ENCODE results near the gene CYP4F2. TPM values are rescaled to one million over a fixed set of nuclear protein-coding genes. Genes with fewer than 3 reads are reported as not detected.

Gene CYP4F2
- total and polyA plus RNA-seq, 9 of the 15 experiments (the other 6 are each of a cell fraction or from before 2014, with no cell fraction given), result 0.10 to 0.56 (median 0.32) TPM; not detected in 2

GRCh38 chr19:15869109-15869555, 28.7 kb downstream of the CYP4F2 start (continued):
- TF ChIP-seq REST (IDR thresholded peaks at IDR 0.05; ENCODE audit: borderline replicate concordance), result peak; percentile 89
- TF ChIP-seq REST (CRISPR knock-in tag; IDR thresholded peaks at IDR 0.05; ENCODE audit: low read depth), result 0 out of 2 replicates have a peak, but pooled peaks have one; percentile 62
- peak; percentile 36 for TF ChIP-seq ZFX (CRISPR knock-in tag; IDR thresholded peaks at IDR 0.05)
- no peak for TF ChIP-seq NEUROD1 (IDR thresholded peaks at IDR 0.05; ENCODE audit: borderline replicate concordance, low read depth, low read length, partially characterized antibody)
- TF ChIP-seq ZNF134 (CRISPR knock-in tag; conservative IDR thresholded peaks at IDR 0.05), result no peak
- no peak for TF ChIP-seq JUN (IDR thresholded peaks at IDR 0.05; ENCODE audit: borderline replicate concordance, low read depth, low read length)
- TF ChIP-seq JUN (CRISPR knock-in tag; IDR thresholded peaks at IDR 0.05; ENCODE audit: borderline replicate concordance), result no peak
- no peak for TF ChIP-seq RBM15 (IDR thresholded peaks at IDR 0.05; ENCODE audit: insufficient read depth, low read length)
- no peak for TF ChIP-seq NFRKB (IDR thresholded peaks at IDR 0.05; ENCODE audit: low read depth)
- no peak for TF ChIP-seq RHOXF2B (CRISPR knock-in tag; conservative IDR thresholded peaks at IDR 0.05)
- peak; percentile 86 to 93 for TF ChIP-seq RAD21 (CRISPR knock-in tag; conservative IDR thresholded peaks at IDR 0.05 in 1 of 2, IDR thresholded peaks at IDR 0.05 in 1 of 2)
- TF ChIP-seq GTF2B (IDR thresholded peaks at IDR 0.05; ENCODE audit: extremely low read depth, insufficient read length), result no peak
- no peak; the same call in 1 of the 2 replicates for TF ChIP-seq ZEB2 (IDR thresholded peaks at IDR 0.05)
- no peak for TF ChIP-seq SAP30 (IDR thresholded peaks at IDR 0.05; ENCODE audit: borderline replicate concordance, insufficient read depth, low read depth, low read length, poor library complexity, severe bottlenecking)
- no peak for TF ChIP-seq FOXK2 (conservative IDR thresholded peaks at IDR 0.05 in 1 of 2, IDR thresholded peaks at IDR 0.05 in 1 of 2; ENCODE audit: low read depth in 2 of 2)
- no peak for TF ChIP-seq ZNF124 (CRISPR knock-in tag; IDR thresholded peaks at IDR 0.05)
- no peak for TF ChIP-seq ATF3 (IDR thresholded peaks at IDR 0.05)
- TF ChIP-seq ATF3 (CRISPR knock-in tag; conservative IDR thresholded peaks at IDR 0.05), result no peak
- TF ChIP-seq CC2D1A (IDR thresholded peaks at IDR 0.05), result 0 out of 2 replicates have a peak, but pooled peaks have one; percentile 47

Measured in K562 (cell line).